MV-4-11 (cell line): ENCODE results near the gene PLSCR3.

Experiments used
- DNase-seq: peaks from one replicate; lab custom pipeline; 2025; lab: John Stamatoyannopoulos, UW

PLSCR3 gene

GRCh38 chr17:7394452-7395191 lies at the start of gene PLSCR3:
TSS of gene PLSCR3 (minus strand) at chr17:7394525. CDS start at chr17:7394110, 415 bp downstream.
- peak; percentile 69 for DNase-seq

- DNase-seq = no peak
Measured at GRCh38 chr17:7443499-7444485, 49.5 kb upstream of the PLSCR3 start.

DNA sequence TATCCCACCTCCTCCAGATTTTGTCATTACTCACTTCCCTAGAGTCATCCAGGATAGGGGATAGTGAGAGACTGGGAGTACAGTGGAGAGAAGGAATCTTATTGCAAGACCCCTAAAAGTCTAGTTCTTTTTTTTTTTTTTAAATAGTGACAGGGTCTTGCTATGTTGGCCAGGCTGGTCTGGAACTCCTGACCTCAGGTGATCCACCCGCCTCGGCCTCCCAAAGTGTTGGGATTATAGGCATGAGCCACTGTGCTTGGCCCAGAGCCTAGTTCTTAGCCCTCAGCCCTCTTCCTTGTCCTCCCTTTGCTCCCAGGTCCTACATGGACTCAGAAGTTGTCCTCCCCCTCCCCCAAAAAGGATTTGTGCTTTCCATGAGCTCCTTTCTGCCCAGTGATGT lies 47.8 kb upstream of the PLSCR3 start:
- DNase-seq = no peak

DNA sequence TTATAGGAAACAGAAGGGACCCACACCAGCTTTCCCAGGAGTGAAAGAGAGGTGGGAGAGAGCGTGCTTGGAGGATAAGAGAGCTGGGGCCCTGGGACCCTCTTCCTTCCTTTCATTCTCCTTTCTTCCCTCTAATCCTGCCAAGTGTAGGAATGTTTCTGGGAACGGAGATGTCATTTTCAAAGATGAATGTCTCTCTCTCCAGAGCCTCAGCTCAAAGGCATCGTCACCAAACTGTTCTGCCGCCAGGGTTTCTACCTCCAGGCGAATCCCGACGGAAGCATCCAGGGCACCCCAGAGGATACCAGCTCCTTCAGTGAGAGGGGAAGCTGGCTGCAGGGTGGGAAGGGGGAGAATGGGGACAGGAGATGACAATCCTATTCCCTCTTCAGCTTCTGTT lies 46.9 kb upstream of the PLSCR3 start:
- DNase-seq = no peak

DNA sequence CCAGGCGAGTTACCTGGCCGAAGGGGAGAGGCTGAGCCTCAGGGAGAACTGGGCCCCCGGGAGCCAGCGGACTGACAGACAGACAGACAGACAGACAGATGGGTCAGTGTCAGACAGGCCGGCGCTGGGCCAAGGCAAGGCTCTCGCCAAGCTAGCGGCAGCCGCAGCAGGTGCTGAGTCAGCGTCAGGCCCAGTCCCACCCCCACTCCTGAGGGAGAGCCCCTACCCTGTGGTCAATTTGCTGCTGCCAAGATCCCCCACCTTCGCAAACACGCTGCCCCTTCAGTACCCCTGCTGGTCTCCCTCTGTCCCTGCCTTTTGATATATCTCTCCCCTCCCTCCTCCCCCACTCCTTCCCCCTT lies 46.5 kb upstream of the PLSCR3 start:
- no peak for DNase-seq

- no peak for DNase-seq
Measured at GRCh38 chr17:7440113-7440833, 45.9 kb upstream of the PLSCR3 start.

DNA sequence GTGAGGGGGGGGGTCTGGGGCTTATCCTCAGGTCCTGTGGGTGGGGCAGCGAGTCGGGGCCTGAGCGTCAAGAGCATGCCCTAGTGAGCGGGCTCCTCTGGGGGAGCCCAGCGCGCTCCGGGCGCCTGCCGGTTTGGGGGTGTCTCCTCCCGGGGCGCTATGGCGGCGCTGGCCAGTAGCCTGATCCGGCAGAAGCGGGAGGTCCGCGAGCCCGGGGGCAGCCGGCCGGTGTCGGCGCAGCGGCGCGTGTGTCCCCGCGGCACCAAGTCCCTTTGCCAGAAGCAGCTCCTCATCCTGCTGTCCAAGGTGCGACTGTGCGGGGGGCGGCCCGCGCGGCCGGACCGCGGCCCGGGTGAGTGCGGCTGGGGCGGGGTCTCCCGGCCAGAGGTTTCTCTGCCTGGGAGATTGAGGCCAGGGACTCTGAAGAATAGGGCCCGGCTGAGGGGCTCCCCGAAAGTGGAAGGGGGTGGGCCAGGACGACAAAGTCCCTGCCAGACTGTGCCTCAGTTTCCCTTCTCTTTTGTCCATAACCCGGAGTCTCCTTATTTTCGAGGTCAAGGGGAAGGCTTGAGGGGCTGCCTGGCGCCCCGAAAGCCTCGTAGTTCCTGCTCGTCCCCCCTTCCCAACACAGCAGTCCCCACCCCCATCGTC lies 45.3 kb upstream of the PLSCR3 start, which contains the start of gene FGF11:
Gene FGF11 (plus strand): TSS at position 51 of the 651 bp plus-strand sequence. CDS start 109 bp downstream, at position 160.
- DNase-seq = no peak

GRCh38 chr17:7438656-7439460 lies 44.5 kb upstream of the PLSCR3 start:
- no peak for DNase-seq

GRCh38 chr17:7437950-7438614 lies 43.8 kb upstream of the PLSCR3 start:
- DNase-seq = peak; percentile 41

- DNase-seq = no peak
Measured at GRCh38 chr17:7437369-7437863, 43.1 kb upstream of the PLSCR3 start.

DNA sequence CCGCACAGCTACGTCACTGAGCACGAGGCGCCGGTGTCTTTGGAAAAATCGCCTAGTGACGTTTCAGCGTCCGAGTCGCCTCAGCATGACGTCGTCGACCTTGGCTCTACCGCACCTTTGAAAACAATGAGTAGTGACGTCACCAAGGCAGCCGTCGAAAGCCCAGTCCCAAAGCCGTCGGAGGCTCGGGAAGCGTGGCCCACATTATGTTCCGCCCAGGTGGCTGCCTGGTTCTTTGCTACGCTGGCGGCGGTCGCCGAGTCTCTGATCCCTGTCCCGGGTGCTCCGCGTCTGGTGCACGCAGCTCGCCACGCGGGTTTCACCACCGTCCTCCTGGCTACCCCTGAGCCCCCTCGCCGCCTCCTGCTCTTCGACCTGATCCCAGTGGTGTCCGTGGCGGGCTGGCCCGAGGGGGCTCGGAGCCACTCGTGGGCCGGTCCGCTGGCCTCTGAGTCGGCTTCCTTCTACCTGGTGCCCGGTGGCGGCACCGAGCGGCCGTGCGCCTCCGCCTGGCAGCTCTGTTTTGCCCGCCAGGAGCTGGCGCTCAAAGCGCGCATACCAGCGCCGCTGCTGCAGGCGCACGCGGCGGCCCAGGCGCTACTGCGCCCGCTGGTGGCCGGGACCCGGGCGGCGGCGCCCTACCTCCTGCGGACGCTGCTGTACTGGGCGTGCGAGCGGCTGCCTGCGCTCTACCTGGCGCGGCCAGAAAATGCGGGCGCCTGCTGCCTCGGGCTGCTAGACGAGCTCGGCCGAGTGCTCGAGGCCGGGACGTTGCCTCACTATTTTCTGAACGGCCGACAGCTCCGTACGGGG lies 42.4 kb upstream of the PLSCR3 start:
- peak; percentile 74 for DNase-seq

GRCh38 chr17:7435676-7436555 lies 41.6 kb upstream of the PLSCR3 start:
- DNase-seq = peak; percentile 69

DNA sequence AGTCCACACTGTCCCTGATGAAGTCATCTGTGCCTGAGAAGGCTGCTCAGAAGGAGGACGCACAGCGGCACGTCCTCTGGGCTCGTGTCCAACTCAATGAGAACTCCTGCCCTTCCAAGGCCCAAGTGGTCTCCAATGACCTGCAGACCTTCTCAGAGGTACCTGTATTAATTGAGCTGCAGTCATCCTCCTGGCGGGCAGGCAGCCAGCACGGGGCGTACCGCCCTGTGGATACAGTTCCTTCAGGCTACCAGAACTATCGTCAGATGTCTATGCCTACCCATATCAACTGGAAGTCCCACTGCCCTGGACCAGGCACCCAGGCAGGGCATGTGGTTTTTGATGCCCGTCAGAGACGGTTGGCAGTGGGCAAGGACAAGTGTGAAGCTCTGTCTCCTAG lies 38.0 kb upstream of the PLSCR3 start:
- no peak for DNase-seq

GRCh38 chr17:7431231-7431630 lies 36.9 kb upstream of the PLSCR3 start:
- DNase-seq = no peak

DNA sequence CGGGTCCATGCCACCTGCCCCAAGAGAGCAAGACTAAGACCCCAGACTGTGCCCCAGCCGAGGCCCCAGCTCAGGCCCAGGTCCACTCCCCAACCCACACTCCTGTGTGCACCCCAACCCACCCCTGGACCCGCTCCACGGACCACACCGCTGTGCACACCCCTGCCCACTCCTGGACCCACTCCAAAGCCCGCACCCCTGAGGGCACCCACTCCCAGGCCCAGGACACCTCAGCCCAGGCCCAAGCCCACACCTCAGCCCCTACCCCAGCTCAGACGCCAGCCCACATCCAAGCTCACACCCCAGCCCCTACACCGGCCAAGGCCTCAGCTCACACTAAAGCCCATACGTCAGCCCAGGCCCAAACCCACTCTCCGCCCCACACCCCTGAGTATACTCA lies 35.4 kb upstream of the PLSCR3 start:
- no peak for DNase-seq

GRCh38 chr17:7428557-7428956 lies 34.2 kb upstream of the PLSCR3 start, which contains the start of gene SPEM3:
TSS of gene SPEM3 (plus strand) at chr17:7428857. CDS start at chr17:7428903, 46 bp downstream.
- no peak for DNase-seq

GRCh38 chr17:7427549-7427948 lies 33.2 kb upstream of the PLSCR3 start:
- no peak for DNase-seq

DNA sequence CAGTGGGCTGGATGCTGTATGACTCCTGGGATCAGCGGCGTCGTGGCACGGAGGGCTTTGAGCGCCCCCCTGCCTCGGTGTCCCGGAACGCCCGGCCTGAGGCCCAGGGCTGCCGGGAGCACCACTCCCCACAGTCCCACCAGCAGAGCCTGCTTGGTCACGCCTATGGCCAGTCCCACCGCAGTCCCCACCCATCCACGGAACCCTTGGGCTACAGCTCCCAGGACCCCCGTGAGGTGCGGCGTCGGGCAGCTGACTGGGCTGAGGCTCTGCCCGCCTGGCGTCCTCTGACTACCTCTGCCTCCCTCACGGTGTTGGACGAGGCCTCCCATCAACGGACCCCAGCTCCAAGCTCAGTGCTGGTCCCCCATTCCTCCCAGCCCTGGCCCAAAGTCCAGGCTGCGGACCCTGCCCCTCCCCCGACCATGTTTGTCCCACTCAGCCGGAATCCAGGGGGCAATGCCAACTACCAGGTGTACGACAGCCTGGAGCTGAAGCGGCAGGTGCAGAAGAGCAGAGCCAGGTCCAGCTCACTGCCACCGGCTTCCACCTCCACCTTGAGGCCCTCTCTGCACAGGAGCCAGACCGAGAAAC lies 32.7 kb upstream of the PLSCR3 start:
- DNase-seq = no peak
